Spleen (tissue), 7 donors: ENCODE measurements around the gene BABAM2.
"Not testable (repeated sequence)": the region's sequence is repeated elsewhere in the genome, so short reads cannot be mapped to it uniquely, and the experiment has no call there.

ENCODE experiments used
- POLR2AphosphoS5 ChIP-seq, 3 donors: sonication (generic); formaldehyde crosslinking; IDR thresholded peaks; one replicate each; pipeline ENCODE4 v1.5.1; 2017; ENCODE audit warnings: antibody characterized with exemption in 3 of 3
- TF ChIP-seq, protein P1 (sequence below), 11 experiments: fragments of 200-600 bp in 7 of 11; fragments of 450-650 bp in 4 of 11; sonication (generic) in 4 of 11; IDR thresholded peaks in 8 of 11; conservative IDR thresholded peaks in 3 of 11; 1 replicate in 7 of 11; 2 replicates in 4 of 11; pipeline versions ENCODE4 v1.4.0 to v1.8.0; 2016 to 2021; ENCODE audit warnings: antibody characterized with exemption in 11 of 11, inconsistent platforms in 4 of 11, mild to moderate bottlenecking in 1 of 11
- donor health status: DM: no; HTN: no; CAD: no; lungs with moderate emphysema.
- donor health status: DM: no; HTN: no; CAD: no.
- donor health status: DM: no; HTN: no; CAD: no.

DNA sequence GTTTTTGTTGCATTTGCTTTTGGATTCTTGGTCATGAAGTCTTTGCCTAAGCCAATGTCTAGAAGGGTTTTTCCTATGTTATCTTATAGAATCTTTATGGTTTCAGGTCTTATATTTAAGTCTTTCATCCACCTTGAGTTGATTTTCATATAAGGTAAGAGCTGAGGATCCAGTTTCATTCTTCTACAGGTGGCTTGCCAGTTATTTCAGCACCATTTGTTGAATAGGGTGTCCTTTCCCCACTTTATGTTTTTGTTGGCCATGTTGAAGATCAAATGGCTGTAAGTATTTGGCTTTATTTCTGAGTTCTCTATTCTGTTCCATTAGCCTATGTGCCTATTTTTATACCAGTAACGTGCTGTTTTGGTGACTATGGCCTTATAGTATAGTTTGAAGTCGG is 129.0 kb downstream of the BABAM2 start:
- TF ChIP-seq, protein P1, sequence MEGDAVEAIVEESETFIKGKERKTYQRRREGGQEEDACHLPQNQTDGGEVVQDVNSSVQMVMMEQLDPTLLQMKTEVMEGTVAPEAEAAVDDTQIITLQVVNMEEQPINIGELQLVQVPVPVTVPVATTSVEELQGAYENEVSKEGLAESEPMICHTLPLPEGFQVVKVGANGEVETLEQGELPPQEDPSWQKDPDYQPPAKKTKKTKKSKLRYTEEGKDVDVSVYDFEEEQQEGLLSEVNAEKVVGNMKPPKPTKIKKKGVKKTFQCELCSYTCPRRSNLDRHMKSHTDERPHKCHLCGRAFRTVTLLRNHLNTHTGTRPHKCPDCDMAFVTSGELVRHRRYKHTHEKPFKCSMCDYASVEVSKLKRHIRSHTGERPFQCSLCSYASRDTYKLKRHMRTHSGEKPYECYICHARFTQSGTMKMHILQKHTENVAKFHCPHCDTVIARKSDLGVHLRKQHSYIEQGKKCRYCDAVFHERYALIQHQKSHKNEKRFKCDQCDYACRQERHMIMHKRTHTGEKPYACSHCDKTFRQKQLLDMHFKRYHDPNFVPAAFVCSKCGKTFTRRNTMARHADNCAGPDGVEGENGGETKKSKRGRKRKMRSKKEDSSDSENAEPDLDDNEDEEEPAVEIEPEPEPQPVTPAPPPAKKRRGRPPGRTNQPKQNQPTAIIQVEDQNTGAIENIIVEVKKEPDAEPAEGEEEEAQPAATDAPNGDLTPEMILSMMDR (IDR thresholded peaks at IDR 0.05 in 8 of 11, conservative IDR thresholded peaks at IDR 0.05 in 3 of 11) = not testable (repeated sequence)
- not testable (repeated sequence) for TF ChIP-seq POLR2AphosphoS5 (IDR thresholded peaks at IDR 0.05)
